OCI-LY3 (cell line): ENCODE data around the gene TGFBR1.

ENCODE experiments used
- CTCF ChIP-seq: fragments of 200-600, 300-600 bp; sonication (generic); IDR thresholded peaks from 2 replicates; pipeline ENCODE4 v1.5.1; 2014; ENCODE audit warnings: antibody characterized with exemption, low read length, low read depth
- EZH2phosphoT487 ChIP-seq: fragments of 200-600 bp; shearing (Covaris generic); IDR thresholded peaks from 2 replicates; pipeline ENCODE4 v1.6.1; 2018; ENCODE audit warnings: antibody characterized with exemption, mixed run types, low read depth

- TF ChIP-seq EZH2phosphoT487, result no peak
- no peak for TF ChIP-seq CTCF
These were observed 933 bp upstream of the TGFBR1 start for GRCh38 chr9:99103901-99104458.
